Endothelial cell of umbilical vein (primary cell): ENCODE results near the gene NTN1.

Experiments
- CTCF ChIP-seq, 2 donors: IDR thresholded peaks; 1 replicate in 1 of 2; 2 replicates in 1 of 2; pipeline ENCODE4 v1.5.1; 2011; ENCODE audit warnings: low read length in 2 of 2, mild to moderate bottlenecking in 2 of 2, moderate library complexity in 2 of 2, control low read depth in 1 of 2, inconsistent platforms in 1 of 2, low read depth in 1 of 2; ENCODE audit not compliant: insufficient read depth in 1 of 2; ENCODE audit errors: extremely low read depth in 1 of 2
- EZH2 ChIP-seq: IDR thresholded peaks from 2 replicates; pipeline ENCODE4 v1.6.1; 2012; ENCODE audit warnings: borderline replicate concordance, low read depth, mild to moderate bottlenecking, moderate library complexity, low read length, inconsistent platforms; ENCODE audit not compliant: severe bottlenecking

- TF ChIP-seq CTCF (IDR thresholded peaks at IDR 0.05; ENCODE audit: extremely low read depth in 1 of 2, insufficient read depth in 1 of 2, low read depth in 1 of 2, low read length in 2 of 2) (no peak), EZH2 (no peak)
These were observed 250.7 kb downstream of the NTN1 start for GRCh38 chr17:9271989-9272388.
